ENCODE measurements around the gene BOD1L2.

DNA sequence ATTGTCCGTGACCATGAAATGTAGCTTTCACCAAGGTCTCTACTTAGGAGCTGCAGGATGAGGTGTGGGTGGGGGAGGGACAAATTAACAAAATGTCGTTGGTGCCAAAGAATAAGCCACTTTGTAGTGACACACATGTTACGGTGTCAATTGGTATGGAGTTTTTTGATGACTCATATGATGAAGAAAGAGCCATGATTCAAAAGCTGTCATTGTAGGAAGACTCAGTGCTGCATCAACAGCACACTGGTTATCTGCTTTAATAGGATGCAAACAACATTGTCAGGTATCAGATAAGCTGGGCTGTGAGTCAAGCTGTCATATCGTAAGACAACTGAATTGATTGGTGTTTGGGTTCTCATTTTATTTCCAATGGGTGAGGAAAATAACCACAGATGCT lies 36.6 kb upstream of the BOD1L2 start:
- TF ChIP-seq SUZ12 (IDR thresholded peaks at IDR 0.05; ENCODE audit: extremely low read depth, insufficient read depth, insufficient read length) (no peak), YY1 (IDR thresholded peaks at IDR 0.05; ENCODE audit: insufficient read depth, insufficient read length) (no peak)
